HG03354 (cell line): Measurements from ENCODE around the gene HGF.
"Not testable (repeated sequence)": the region's sequence is repeated elsewhere in the genome, so short reads cannot be mapped to it uniquely, and the experiment has no call there.

Source experiments
- ATAC-seq: cut with Tn5 transposase; IDR thresholded peaks from one replicate; pipeline ENCODE4 v1.9.1; 2021; ENCODE audit warnings: mild to moderate bottlenecking; ENCODE audit not compliant: unreplicated experiment, poor library complexity, severe bottlenecking

Gene HGF

DNA sequence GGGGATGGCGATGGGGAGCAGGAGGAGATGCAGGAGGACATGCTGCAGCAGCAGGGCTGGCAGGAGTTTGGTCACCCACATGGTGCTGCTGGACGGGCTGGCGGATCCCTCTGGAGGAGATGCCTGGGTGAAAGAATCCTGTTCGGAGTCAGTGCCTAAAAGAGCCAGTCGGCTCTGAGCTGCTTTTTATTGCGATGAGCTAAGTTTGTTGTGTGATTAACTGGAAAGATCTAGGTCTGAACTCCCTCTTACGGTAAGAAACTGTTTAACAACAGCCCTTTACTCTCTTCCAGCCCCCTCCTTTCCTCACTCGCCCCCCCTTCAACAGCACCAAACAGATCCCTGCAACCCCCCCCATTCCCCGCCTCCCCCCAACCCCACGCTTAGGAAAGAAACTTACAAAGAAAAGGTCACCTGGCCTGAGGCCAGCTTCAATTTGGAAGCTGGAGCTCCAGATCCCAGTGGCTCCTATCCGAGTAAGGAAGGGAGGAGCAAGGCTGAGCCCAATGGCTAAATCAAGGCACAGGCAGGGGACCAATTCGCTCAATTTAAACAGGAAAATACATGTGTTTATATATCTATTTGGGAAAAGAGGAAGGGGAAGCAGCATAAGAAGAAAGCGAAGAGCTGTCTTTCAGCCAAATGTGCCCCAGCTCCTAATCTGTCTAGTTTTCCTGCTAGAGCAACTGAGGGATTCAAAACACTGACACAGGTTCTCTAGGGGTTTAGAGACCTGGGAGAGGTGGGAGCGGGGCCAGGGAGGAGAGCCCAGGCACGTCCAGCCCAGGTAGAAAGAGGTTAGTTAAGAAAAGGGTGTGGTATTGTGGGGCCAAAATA is at the start of gene HGF:
Gene HGF (minus strand): TSS at position 157 of the 837 bp plus-strand sequence. CDS start 76 bp downstream, at position 81.
- ATAC-seq, result peak; percentile 40

GRCh38 chr7:81816312-81816711 is 46.5 kb upstream of the HGF start:
- no peak for ATAC-seq

- ATAC-seq, result peak; percentile 86
Observed at GRCh38 chr7:81812866-81813476, 43.1 kb upstream of the HGF start.

DNA sequence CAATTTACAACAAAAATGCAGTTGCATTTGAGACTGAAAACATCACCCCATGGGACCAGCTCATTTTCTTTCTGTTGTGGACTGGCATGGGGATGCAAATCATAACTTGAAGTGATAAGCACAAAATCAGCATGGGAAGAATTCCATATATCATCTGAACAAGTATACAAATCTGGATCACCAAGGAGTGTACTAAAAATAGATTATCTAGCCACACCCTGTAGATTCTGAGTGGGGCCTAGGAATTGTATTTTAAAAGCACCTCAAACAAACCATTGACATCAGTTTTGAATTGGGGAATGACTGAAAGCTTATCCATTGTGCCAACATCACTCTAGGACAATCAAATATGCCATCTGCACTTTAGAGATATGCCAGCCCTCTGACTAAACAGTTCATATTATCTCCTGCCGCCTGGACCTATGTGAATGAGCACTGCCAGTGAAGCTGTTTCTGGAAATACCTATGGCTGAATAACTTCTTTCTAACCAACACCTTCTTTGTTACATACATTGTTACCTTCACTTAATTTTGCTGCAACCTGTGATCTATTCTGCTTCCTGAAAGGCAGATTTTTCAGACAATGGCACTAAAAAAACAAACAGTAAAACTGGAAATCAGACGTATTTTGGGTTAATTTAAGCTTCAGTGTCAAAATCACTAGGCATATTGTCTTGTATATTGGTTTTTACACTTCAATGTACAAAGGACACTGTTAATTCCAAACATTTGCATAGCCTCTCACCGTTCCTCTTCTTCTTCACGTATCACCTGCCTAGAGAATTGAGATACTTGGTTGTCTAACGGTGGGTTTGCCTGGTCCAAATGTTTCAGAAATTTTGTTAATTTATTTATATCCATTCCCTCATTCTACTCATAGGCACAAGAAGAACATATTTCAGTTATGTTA is 42.4 kb upstream of the HGF start:
- peak; percentile 38 for ATAC-seq

DNA sequence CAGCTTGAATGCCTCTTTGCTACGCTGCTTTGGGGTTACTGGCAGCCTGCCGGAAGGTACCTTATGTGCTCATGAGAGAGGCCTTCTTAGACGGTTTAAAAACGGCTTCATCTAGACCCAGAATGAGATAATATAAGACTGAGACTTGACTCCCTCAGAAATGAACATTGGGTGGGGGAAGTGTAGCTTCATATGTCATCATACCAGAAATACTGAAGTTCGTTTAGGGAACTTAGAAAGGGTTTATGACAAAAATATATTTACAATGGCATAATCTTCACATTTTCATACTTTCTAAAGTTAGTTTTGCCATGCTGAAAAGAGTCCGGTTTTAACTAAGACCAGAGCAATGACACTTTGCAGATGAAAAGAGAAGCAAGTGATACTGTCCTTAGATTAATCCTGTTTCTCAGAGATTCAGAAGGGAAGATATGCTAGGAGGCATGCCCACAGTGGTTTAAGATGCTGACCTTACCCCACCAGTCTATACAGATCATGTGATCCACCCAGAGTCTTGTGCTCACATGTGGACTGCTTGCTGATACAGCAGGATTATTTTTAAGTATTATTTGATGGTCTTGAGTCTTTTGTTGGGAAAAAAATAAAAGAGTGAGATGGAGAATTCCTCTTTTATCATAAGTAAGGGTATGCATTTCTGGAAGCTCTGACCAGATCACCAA is 40.8 kb upstream of the HGF start:
- ATAC-seq, result no peak

- not testable (repeated sequence) for ATAC-seq
Observed at GRCh38 chr7:81808310-81808709, 38.5 kb upstream of the HGF start.

DNA sequence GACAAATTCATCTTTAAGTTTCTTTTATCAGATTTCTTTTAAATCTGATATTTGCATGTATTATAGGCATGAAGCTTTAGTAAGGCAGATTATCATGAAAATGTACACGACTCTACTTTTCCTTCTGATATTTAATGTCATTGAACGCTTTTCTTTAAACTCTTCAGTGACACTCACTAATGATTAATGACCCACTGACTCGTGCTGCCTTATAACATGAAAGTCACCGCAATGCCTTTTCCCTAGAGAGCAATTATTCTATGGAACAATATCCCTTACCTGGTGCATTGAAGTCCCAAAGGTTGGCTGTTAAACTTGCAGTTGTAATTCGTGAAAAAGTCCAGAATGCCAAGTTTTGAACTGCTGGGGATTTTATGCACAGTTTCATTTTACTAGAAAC is 33.4 kb upstream of the HGF start:
- ATAC-seq, result no peak

DNA sequence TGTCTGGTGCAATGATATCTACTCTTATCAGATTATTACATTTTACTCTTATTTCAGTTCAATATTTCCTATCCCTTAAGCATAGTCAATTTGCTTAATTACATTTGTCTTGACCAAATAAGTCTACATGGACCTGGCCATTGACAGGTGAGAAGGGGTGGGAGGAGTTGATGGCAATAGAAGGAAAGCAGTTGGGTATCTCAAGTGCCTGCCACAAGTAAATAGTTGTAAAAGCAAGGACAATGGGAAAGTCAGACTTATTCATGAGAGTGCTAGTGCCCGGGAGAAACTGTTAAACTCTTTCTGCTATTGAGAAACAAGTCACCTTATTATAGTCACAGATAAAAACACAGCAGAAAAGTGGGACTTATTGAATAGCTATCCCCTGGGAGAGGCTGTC is 32.4 kb upstream of the HGF start:
- no peak for ATAC-seq

DNA sequence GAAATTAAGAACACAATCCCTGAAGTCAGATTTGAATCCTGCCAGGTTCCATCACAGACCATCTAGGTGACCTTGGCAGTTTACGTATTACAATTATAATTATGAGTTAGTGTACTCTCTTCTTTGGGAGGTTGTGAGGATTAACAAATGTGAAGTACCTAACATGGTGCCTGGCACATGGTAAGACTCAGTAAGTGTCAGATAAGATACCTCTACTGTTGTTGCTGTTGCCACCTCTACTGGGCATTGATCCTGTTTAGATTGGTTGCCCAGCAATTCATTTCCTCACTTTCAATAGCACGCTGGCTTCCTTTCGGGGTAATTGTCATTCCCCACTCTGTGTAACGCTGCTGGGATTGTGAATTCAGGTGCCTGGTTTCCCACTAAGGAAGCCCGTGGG is 31.7 kb upstream of the HGF start:
- ATAC-seq, result no peak

GRCh38 chr7:81791568-81792518 is 22.0 kb upstream of the HGF start:
- no peak for ATAC-seq

GRCh38 chr7:81790686-81791085 is 20.8 kb upstream of the HGF start:
- no peak for ATAC-seq

GRCh38 chr7:81790120-81790500 is 20.3 kb upstream of the HGF start:
- no peak for ATAC-seq

DNA sequence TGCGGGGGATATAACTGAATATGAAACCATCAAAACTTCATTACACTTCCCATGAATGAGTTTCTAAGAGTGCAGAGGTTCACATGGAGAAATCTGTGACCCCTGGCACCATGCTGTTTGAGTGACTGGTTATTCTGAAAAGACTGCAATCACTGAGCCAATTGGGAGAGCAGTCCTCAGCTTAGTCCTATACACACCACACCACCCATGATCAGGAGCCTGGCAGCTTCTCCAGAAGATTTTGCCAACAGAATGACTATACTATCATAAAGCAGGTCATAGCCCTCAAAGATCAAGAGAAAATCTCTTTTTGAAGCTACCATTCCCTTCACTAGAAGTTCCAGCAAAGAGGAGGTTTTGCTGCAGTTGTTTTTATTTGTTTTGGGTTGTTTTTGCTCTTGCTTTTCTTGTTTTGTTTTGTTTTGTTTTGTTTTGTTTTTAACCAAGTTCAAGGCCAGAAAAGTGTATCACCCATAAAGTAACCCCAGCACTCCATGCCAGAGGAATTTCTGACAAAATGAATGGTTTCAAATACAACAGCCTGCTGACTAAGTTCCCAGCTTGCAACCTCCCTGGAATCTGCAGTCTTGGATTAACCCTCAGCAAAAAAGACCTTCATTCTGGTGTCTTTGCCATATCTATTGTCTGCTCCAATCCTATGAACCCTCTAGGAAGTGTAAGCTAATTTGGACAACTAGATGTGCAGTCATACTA is 19.7 kb upstream of the HGF start:
- ATAC-seq, result no peak

- ATAC-seq, result no peak
Observed at GRCh38 chr7:81788246-81788645, 18.4 kb upstream of the HGF start.

DNA sequence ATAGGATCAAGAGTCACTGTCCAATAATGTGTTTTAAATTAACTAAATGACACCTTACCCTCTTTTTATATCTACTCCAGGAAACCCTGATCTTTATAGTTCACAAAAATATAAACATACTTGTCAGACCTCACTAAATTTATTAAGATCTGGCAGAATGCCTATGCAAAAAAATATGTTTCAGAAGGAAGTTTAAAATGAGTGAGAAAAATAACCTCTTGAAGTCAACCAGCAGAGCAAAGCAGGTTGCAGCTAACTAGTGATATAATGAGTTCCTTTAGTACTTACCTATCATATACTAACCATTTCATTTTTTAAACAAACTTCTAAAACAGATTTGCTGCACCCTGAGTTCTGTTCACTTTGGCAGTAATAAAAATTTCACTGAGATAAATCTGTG is 14.0 kb upstream of the HGF start:
- ATAC-seq, result peak; percentile 52

GRCh38 chr7:81780914-81781693 is 11.3 kb upstream of the HGF start:
- ATAC-seq, result no peak

GRCh38 chr7:81779706-81780105 is 9.9 kb upstream of the HGF start:
- ATAC-seq, result no peak
